Measurements from ENCODE around the gene C10orf67. TPM values are rescaled to one million over a fixed set of nuclear protein-coding genes. Genes with fewer than 3 reads are reported as not detected.

Gene C10orf67
- total RNA-seq, 1 experiment from 2014 or later, result not detected

GRCh38 chr10:23315966-23316365, 28.6 kb downstream of the C10orf67 start:
- Mint-ChIP-seq H3K4me3 (no peak overlapping the region), H3K4me1 (no peaks in the 10 kb centered on the region), H3K27me3 (ENCODE audit: low read depth) (no peaks in the 10 kb centered on the region), H3K36me3 (ENCODE audit: insufficient read depth in 1 of 3, low read depth in 3 of 3) (no peaks in the 10 kb centered on the region), H3K9me3 (no peaks in the 10 kb centered on the region), H3K27ac (no peak overlapping the region)
- Histone ChIP-seq H4K8ac (replicated peaks; ENCODE audit: insufficient read length, low read depth, low read length) (no peak overlapping the region), H2BK20ac (ENCODE audit: low read depth, low read length, poor library complexity, severe bottlenecking) (no peak overlapping the region), H3K18ac (ENCODE audit: insufficient read length, low read depth, low read length) (no peak overlapping the region), H3K4ac (ENCODE audit: low read depth, low read length) (no peak overlapping the region), H4K5ac (ENCODE audit: insufficient read length, low read depth, low read length) (no peak overlapping the region), H2BK120ac (ENCODE audit: low read depth, low read length, poor library complexity, severe bottlenecking) (no peak overlapping the region), H3T11ph (ENCODE audit: low read length) (no peak overlapping the region), H4K91ac (ENCODE audit: insufficient read length, low read depth, low read length) (no peak overlapping the region), H2BK12ac (ENCODE audit: insufficient read length, low read depth, low read length) (no peak overlapping the region), H3K27ac (ENCODE audit: insufficient read length, low read depth, low read length) (no peak overlapping the region), H2AFZ (ENCODE audit: low read length) (no peak overlapping the region), H3K56ac (ENCODE audit: insufficient read length, low read depth, low read length) (no peak overlapping the region), H3K9ac (ENCODE audit: extremely low read depth, insufficient read length, low read length) (no peak overlapping the region), H3K9me3 (ENCODE audit: control insufficient read depth, low read depth, low read length) (no peaks in the 10 kb centered on the region), H3K27me3 (ENCODE audit: insufficient read depth, low read length) (no peaks in the 10 kb centered on the region), H2BK15ac (ENCODE audit: low read depth, low read length) (no peak overlapping the region), H3K79me2 (ENCODE audit: insufficient read depth, low read length) (no peaks in the 10 kb centered on the region), H3K4me2 (ENCODE audit: insufficient read depth, insufficient read length, low read length) (no peak overlapping the region), H3K23ac (ENCODE audit: insufficient read length, low read depth, low read length) (no peak overlapping the region), H3K23me2 (ENCODE audit: insufficient read length, low read depth, low read length, poor library complexity, severe bottlenecking) (no peaks in the 10 kb centered on the region), H2AK5ac (ENCODE audit: insufficient read length, low read length) (no peak overlapping the region), H3K79me1 (ENCODE audit: insufficient read depth, low read depth, low read length, poor library complexity, severe bottlenecking) (no peaks in the 10 kb centered on the region), H3K4me1 (ENCODE audit: insufficient read depth, low read length) (no peaks in the 10 kb centered on the region), H4K20me1 (ENCODE audit: control insufficient read depth, insufficient read depth, insufficient read length) (no peaks in the 10 kb centered on the region), H2BK5ac (ENCODE audit: insufficient read length, low read length) (no peak overlapping the region), H3K14ac (ENCODE audit: insufficient read depth, low read length) (no peak overlapping the region)
- no peak for DNase-seq
- WGBS (ENCODE audit: extremely low coverage, insufficient read length, low lambda C conversion rate), result no CpG with 5 or more reads among the region's 3 CpGs
- no peak for TF ChIP-seq CTCF (conservative IDR thresholded peaks at IDR 0.05)

Data from H9 (cell line).